Left kidney (tissue), 2 donors: ENCODE data around the gene M1AP. TPM values are rescaled to one million over a fixed set of nuclear protein-coding genes. Genes with fewer than 3 reads are reported as not detected.
"Not testable (repeated sequence)": the region's sequence is repeated elsewhere in the genome, so short reads cannot be mapped to it uniquely, and the experiment has no call there.

ENCODE experiments used
- DNase-seq: peaks from one replicate; pipeline ENCODE4 v3.0.0-alpha.2; 2013
- polyA plus RNA-seq: library from polyadenylated mRNA; unstranded; fragments of 120-200 nt; gene quantifications from one replicate; pipeline ENCODE4 v1.2.1, GENCODE V29; 2013; ENCODE audit not compliant: insufficient read length

The M1AP gene
- polyA plus RNA-seq, 1 donor = 1.0 TPM

GRCh38 chr2:74653985-74654882 is 6.1 kb upstream of the M1AP start, which contains the start of gene SEMA4F:
Gene SEMA4F, plus strand, starts transcription at chr2:74654247. Its CDS starts 130 bp downstream, at chr2:74654377.
- DNase-seq = peak; percentile 97

- DNase-seq = no peak
These were observed 5.5 kb upstream of the M1AP start for GRCh38 chr2:74653589-74653984.

GRCh38 chr2:74646834-74647482 is 1.2 kb downstream of the M1AP start:
- no peak for DNase-seq

- DNase-seq = no peak
These were observed 1.9 kb downstream of the M1AP start for GRCh38 chr2:74646201-74646600.

- DNase-seq = no peak
These were observed 2.8 kb downstream of the M1AP start for GRCh38 chr2:74645344-74645743.

GRCh38 chr2:74639550-74639949 is 8.6 kb downstream of the M1AP start:
- DNase-seq = no peak

GRCh38 chr2:74632939-74633312 is 15.2 kb downstream of the M1AP start:
- no peak for DNase-seq

GRCh38 chr2:74632209-74632938 is 15.8 kb downstream of the M1AP start:
- no peak for DNase-seq

GRCh38 chr2:74630454-74630853 is 17.7 kb downstream of the M1AP start:
- not testable (repeated sequence) for DNase-seq

GRCh38 chr2:74628538-74629105 is 19.5 kb downstream of the M1AP start:
- DNase-seq = no peak

GRCh38 chr2:74625658-74626425 is 22.3 kb downstream of the M1AP start:
- DNase-seq = no peak

- DNase-seq = no peak
These were observed 27.5 kb downstream of the M1AP start for GRCh38 chr2:74620671-74621070.

- DNase-seq = no peak
These were observed 28.4 kb downstream of the M1AP start for GRCh38 chr2:74619651-74620297.

GRCh38 chr2:74618410-74619083 is 29.6 kb downstream of the M1AP start:
- DNase-seq = no peak

- no peak for DNase-seq
These were observed 31.0 kb downstream of the M1AP start for GRCh38 chr2:74617122-74617521.

GRCh38 chr2:74606927-74607326 is 41.2 kb downstream of the M1AP start:
- DNase-seq = no peak

- DNase-seq = no peak
These were observed 44.7 kb downstream of the M1AP start for GRCh38 chr2:74603282-74604000.

- no peak for DNase-seq
These were observed 45.4 kb downstream of the M1AP start for GRCh38 chr2:74602586-74603281.

- no peak for DNase-seq
These were observed 48.5 kb downstream of the M1AP start for GRCh38 chr2:74599676-74600075.
